Activated CD4-positive, alpha-beta T cell treated with anti-CD3 and anti-CD28 coated beads, Interleukin-2, amount 10 ng/mL, durations not matched to agents 24 days and 14 days (primary cell): Measurements from ENCODE around the gene ZNF860. TPM values are rescaled to one million over a fixed set of nuclear protein-coding genes. Genes with fewer than 3 reads are reported as not detected.

Experiments
- DNase-seq: peaks from one replicate; pipeline ENCODE4 v3.0.0; 2022
- H3K27ac Mint-ChIP-seq: one replicate; pipeline ENCODE4 v1.8.0; 2022; ENCODE audit warnings: mild to moderate bottlenecking, mixed read lengths
- H3K27me3 Mint-ChIP-seq: one replicate; pipeline ENCODE4 v1.8.0; 2022; ENCODE audit warnings: mixed read lengths
- H3K36me3 Mint-ChIP-seq: one replicate; pipeline ENCODE4 v1.8.0; 2022; ENCODE audit warnings: low read depth, mild to moderate bottlenecking, mixed read lengths
- H3K4me1 Mint-ChIP-seq: one replicate; pipeline ENCODE4 v1.8.0; 2021; ENCODE audit warnings: mixed read lengths
- H3K4me3 Mint-ChIP-seq: one replicate; pipeline ENCODE4 v1.8.0; 2022; ENCODE audit warnings: mild to moderate bottlenecking, moderate library complexity, mixed read lengths
- H3K9me3 Mint-ChIP-seq: one replicate; pipeline ENCODE4 v1.8.0; 2021; ENCODE audit warnings: mixed read lengths
- intact Hi-C: fragments of 100-400 bp; cut with micrococcal nuclease; formaldehyde crosslinking; loops from one replicate; pipeline ENCODE4 v1.15.1; 2023
- total RNA-seq: library from RNA; stranded (reverse); gene quantifications from 2 replicates; pipeline ENCODE4 v1.2.3, GENCODE V29; 2022

ZNF860 gene
- 0.19 and 0.33 TPM in 2 replicates for total RNA-seq

- H3K36me3 Mint-ChIP-seq, result peaks cover 9% of the 10 kb centered on the region
- H3K4me1 Mint-ChIP-seq, result peaks cover 28% of the 10 kb centered on the region
- peak; percentile 72 for DNase-seq
- intact Hi-C loops, result loop anchor here (2.0 kb wide), 1 partner anchor 125 kb away; the partner anchor contains the start of gene GPD1L
- peak within 1 kb of the TSS; percentile 74 for H3K27ac Mint-ChIP-seq
- H3K4me3 Mint-ChIP-seq, result peak within 1 kb of the TSS; percentile 88
- H3K27me3 Mint-ChIP-seq, result peaks cover 19% of the 10 kb centered on the region
- peaks cover 7% of the 10 kb centered on the region for H3K9me3 Mint-ChIP-seq
Observed at GRCh38 chr3:31981206-31982181, at the start of gene ZNF860, which contains the start of gene OSBPL10. Gene ZNF860, plus strand, starts transcription at chr3:31981750. Its CDS starts 7,330 bp downstream, at chr3:31989080. Gene OSBPL10, minus strand, starts transcription at chr3:31981262. Its CDS starts 83 bp downstream, at chr3:31981179.

GRCh38 chr3:31932990-31933389 lies 48.6 kb upstream of the ZNF860 start:
- H3K36me3 Mint-ChIP-seq, result no peaks in the 10 kb centered on the region
- no peaks in the 10 kb centered on the region for H3K27me3 Mint-ChIP-seq
- no peak overlapping the region for H3K4me3 Mint-ChIP-seq
- intact Hi-C loops, result no loop called here
- peaks cover 4% of the 10 kb centered on the region for H3K9me3 Mint-ChIP-seq
- H3K27ac Mint-ChIP-seq, result no peak overlapping the region
- no peak for DNase-seq
- peaks cover 23% of the 10 kb centered on the region for H3K4me1 Mint-ChIP-seq

- Mint-ChIP-seq H3K4me3 (no peak overlapping the region), H3K4me1 (peaks cover 20% of the 10 kb centered on the region), H3K9me3 (peaks cover 4% of the 10 kb centered on the region), H3K36me3 (no peaks in the 10 kb centered on the region), H3K27me3 (no peaks in the 10 kb centered on the region), H3K27ac (no peak overlapping the region)
- intact Hi-C loops, result no loop called here
- DNase-seq, result no peak
Observed at GRCh38 chr3:31934018-31934417, 47.5 kb upstream of the ZNF860 start.

- DNase-seq, result no peak
- no peaks in the 10 kb centered on the region for H3K36me3 Mint-ChIP-seq
- H3K27me3 Mint-ChIP-seq, result no peaks in the 10 kb centered on the region
- peaks cover 4% of the 10 kb centered on the region for H3K9me3 Mint-ChIP-seq
- intact Hi-C loops, result no loop called here
- peaks cover 20% of the 10 kb centered on the region for H3K4me1 Mint-ChIP-seq
- no peak overlapping the region for H3K4me3 Mint-ChIP-seq
- H3K27ac Mint-ChIP-seq, result no peak overlapping the region
Observed at GRCh38 chr3:31934866-31935265, 46.7 kb upstream of the ZNF860 start.

GRCh38 chr3:31936420-31937060 lies 45.0 kb upstream of the ZNF860 start:
- no peaks in the 10 kb centered on the region for H3K9me3 Mint-ChIP-seq
- no peaks in the 10 kb centered on the region for H3K27me3 Mint-ChIP-seq
- peaks cover 17% of the 10 kb centered on the region for H3K4me1 Mint-ChIP-seq
- no peak overlapping the region for H3K4me3 Mint-ChIP-seq
- H3K36me3 Mint-ChIP-seq, result no peaks in the 10 kb centered on the region
- intact Hi-C loops, result no loop called here
- no peak for DNase-seq
- peak overlapping the region; percentile 30 for H3K27ac Mint-ChIP-seq

GRCh38 chr3:31937225-31937624 lies 44.3 kb upstream of the ZNF860 start:
- H3K9me3 Mint-ChIP-seq, result no peaks in the 10 kb centered on the region
- intact Hi-C loops, result no loop called here

GRCh38 chr3:31942446-31942845 lies 39.1 kb upstream of the ZNF860 start:
- no peaks in the 10 kb centered on the region for H3K27me3 Mint-ChIP-seq
- H3K4me3 Mint-ChIP-seq, result no peak overlapping the region
- H3K4me1 Mint-ChIP-seq, result peaks cover 2% of the 10 kb centered on the region
- no peak for DNase-seq
- H3K27ac Mint-ChIP-seq, result no peak overlapping the region
- H3K9me3 Mint-ChIP-seq, result peaks cover 4% of the 10 kb centered on the region
- intact Hi-C loops, result no loop called here
- H3K36me3 Mint-ChIP-seq, result no peaks in the 10 kb centered on the region

More at GRCh38 chr3:31937225-31937624, 44.3 kb upstream of the ZNF860 start:
- Mint-ChIP-seq H3K4me1 (peaks cover 17% of the 10 kb centered on the region), H3K36me3 (no peaks in the 10 kb centered on the region), H3K27ac (peak overlapping the region; percentile 30), H3K4me3 (no peak overlapping the region), H3K27me3 (no peaks in the 10 kb centered on the region)
- DNase-seq, result no peak

- no peak for DNase-seq
- Mint-ChIP-seq H3K27me3 (no peaks in the 10 kb centered on the region), H3K4me3 (no peak overlapping the region), H3K4me1 (peaks cover 2% of the 10 kb centered on the region), H3K9me3 (peaks cover 4% of the 10 kb centered on the region), H3K36me3 (no peaks in the 10 kb centered on the region), H3K27ac (no peak overlapping the region)
- intact Hi-C loops, result no loop called here
Observed at GRCh38 chr3:31943041-31943440, 38.5 kb upstream of the ZNF860 start.

- H3K4me1 Mint-ChIP-seq, result peaks cover 2% of the 10 kb centered on the region
- no peak overlapping the region for H3K4me3 Mint-ChIP-seq
- H3K27me3 Mint-ChIP-seq, result peaks cover 3% of the 10 kb centered on the region
- no peaks in the 10 kb centered on the region for H3K36me3 Mint-ChIP-seq
- no peak for DNase-seq
- no peak overlapping the region for H3K27ac Mint-ChIP-seq
- H3K9me3 Mint-ChIP-seq, result peaks cover 6% of the 10 kb centered on the region
- intact Hi-C loops, result no loop called here
Observed at GRCh38 chr3:31945738-31946052, 35.9 kb upstream of the ZNF860 start.

GRCh38 chr3:31946484-31947081 lies 35.0 kb upstream of the ZNF860 start:
- intact Hi-C loops, result no loop called here
- H3K27me3 Mint-ChIP-seq, result peaks cover 4% of the 10 kb centered on the region
- no peak for DNase-seq
- H3K27ac Mint-ChIP-seq, result no peak overlapping the region
- peaks cover 2% of the 10 kb centered on the region for H3K4me1 Mint-ChIP-seq
- H3K9me3 Mint-ChIP-seq, result peaks cover 9% of the 10 kb centered on the region
- H3K36me3 Mint-ChIP-seq, result no peaks in the 10 kb centered on the region
- no peak overlapping the region for H3K4me3 Mint-ChIP-seq

GRCh38 chr3:31947162-31947561 lies 34.4 kb upstream of the ZNF860 start:
- intact Hi-C loops, result no loop called here
- peaks cover 3% of the 10 kb centered on the region for H3K4me1 Mint-ChIP-seq
- DNase-seq, result no peak
- no peak overlapping the region for H3K27ac Mint-ChIP-seq
- H3K27me3 Mint-ChIP-seq, result peaks cover 4% of the 10 kb centered on the region
- no peak overlapping the region for H3K4me3 Mint-ChIP-seq
- H3K9me3 Mint-ChIP-seq, result peaks cover 9% of the 10 kb centered on the region
- no peaks in the 10 kb centered on the region for H3K36me3 Mint-ChIP-seq

- Mint-ChIP-seq H3K4me3 (no peak overlapping the region), H3K27me3 (peaks cover 6% of the 10 kb centered on the region), H3K4me1 (peaks cover 6% of the 10 kb centered on the region), H3K9me3 (peaks cover 8% of the 10 kb centered on the region), H3K27ac (no peak overlapping the region), H3K36me3 (no peaks in the 10 kb centered on the region)
- DNase-seq, result no peak
- intact Hi-C loops, result no loop called here
Observed at GRCh38 chr3:31947671-31948091, 33.9 kb upstream of the ZNF860 start.

- no peaks in the 10 kb centered on the region for H3K36me3 Mint-ChIP-seq
- peaks cover 5% of the 10 kb centered on the region for H3K9me3 Mint-ChIP-seq
- intact Hi-C loops, result no loop called here
- DNase-seq, result no peak
- H3K4me3 Mint-ChIP-seq, result no peak overlapping the region
- no peak overlapping the region for H3K27ac Mint-ChIP-seq
- H3K4me1 Mint-ChIP-seq, result peaks cover 6% of the 10 kb centered on the region
- peaks cover 6% of the 10 kb centered on the region for H3K27me3 Mint-ChIP-seq
Observed at GRCh38 chr3:31948280-31948679, 33.3 kb upstream of the ZNF860 start.

- Mint-ChIP-seq H3K36me3 (peaks cover 2% of the 10 kb centered on the region), H3K9me3 (peaks cover 9% of the 10 kb centered on the region), H3K27ac (no peak overlapping the region), H3K4me3 (no peak overlapping the region), H3K4me1 (peaks cover 4% of the 10 kb centered on the region), H3K27me3 (peaks cover 6% of the 10 kb centered on the region)
- intact Hi-C loops, result no loop called here
- DNase-seq, result no peak
Observed at GRCh38 chr3:31952205-31952604, 29.3 kb upstream of the ZNF860 start.
